Keratinocyte (primary cell): ENCODE measurements around the gene ARHGAP22. TPM values are rescaled to one million over a fixed set of nuclear protein-coding genes. Genes with fewer than 3 reads are reported as not detected.

ENCODE experiments used
- DNase-seq: peaks from one replicate; pipeline ENCODE4 v3.0.0-alpha.2; 2011; ENCODE audit warnings: low read depth, missing footprints, low spot score
- FAIRE-seq: peaks from 2 replicates; lab custom pipeline; 2011; peaks lifted over from hg19 to GRCh38; lab: Jason Lieb, UNC
- H2AFZ ChIP-seq: 2 replicates; pipeline ENCODE4 v1.6.0; 2012; ENCODE audit warnings: low read length, control low read depth, inconsistent platforms; ENCODE audit not compliant: control insufficient read depth
- H3K27ac ChIP-seq: 2 replicates; pipeline ENCODE4 v1.5.1; 2011; ENCODE audit warnings: low read length; ENCODE audit not compliant: control insufficient read depth, insufficient read depth
- H3K27me3 ChIP-seq: 3 replicates; pipeline ENCODE4 v1.6.0; 2011; ENCODE audit warnings: low read length; ENCODE audit not compliant: control insufficient read depth, insufficient read depth; ENCODE audit errors: extremely low read depth
- H3K36me3 ChIP-seq, 2 experiments: 2 replicates in 1 of 2; 3 replicates in 1 of 2; pipeline ENCODE4 v1.5.1; 2011; ENCODE audit warnings: low read length in 2 of 2, mild to moderate bottlenecking in 1 of 2; ENCODE audit not compliant: control insufficient read depth in 2 of 2, insufficient read depth in 2 of 2; ENCODE audit errors: extremely low read depth in 1 of 2
- H3K4me1 ChIP-seq: 3 replicates; pipeline ENCODE4 v1.5.1; 2011; ENCODE audit warnings: low read length; ENCODE audit not compliant: control insufficient read depth, insufficient read depth; ENCODE audit errors: extremely low read depth
- H3K4me2 ChIP-seq: 3 replicates; pipeline ENCODE4 v1.6.0; 2011; ENCODE audit warnings: low read depth, low read length; ENCODE audit not compliant: control insufficient read depth, insufficient read depth; ENCODE audit errors: extremely low read depth
- H3K4me3 ChIP-seq, 3 experiments: fragments of 200-600 bp in 1 of 3; sonication (generic) in 1 of 3; 2 replicates in 2 of 3; 3 replicates in 1 of 3; pipeline ENCODE4 v1.5.1; 2011 to 2016; ENCODE audit warnings: low read length in 3 of 3, mild to moderate bottlenecking in 3 of 3, control low read depth in 2 of 3, inconsistent platforms in 1 of 3, low read depth in 1 of 3, mixed read lengths in 1 of 3, mixed run types in 1 of 3, moderate library complexity in 1 of 3; ENCODE audit not compliant: control insufficient read depth in 2 of 3, insufficient read depth in 2 of 3; ENCODE audit errors: extremely low read depth in 1 of 3
- H3K79me2 ChIP-seq: 2 replicates; pipeline ENCODE4 v1.6.0; 2012; ENCODE audit warnings: low read length; ENCODE audit not compliant: control insufficient read depth, insufficient read depth
- H3K9ac ChIP-seq: 3 replicates; pipeline ENCODE4 v1.6.0; 2011; ENCODE audit warnings: low read length; ENCODE audit not compliant: control insufficient read depth, insufficient read depth; ENCODE audit errors: extremely low read depth
- H3K9me1 ChIP-seq: 3 replicates; pipeline ENCODE4 v1.6.0; 2011; ENCODE audit warnings: low read length; ENCODE audit not compliant: control insufficient read depth, insufficient read depth; ENCODE audit errors: extremely low read depth
- H3K9me3 ChIP-seq: 2 replicates; pipeline ENCODE4 v1.5.1; 2012; ENCODE audit warnings: low read depth, low read length; ENCODE audit not compliant: control insufficient read depth
- H4K20me1 ChIP-seq: 3 replicates; pipeline ENCODE4 v1.6.0; 2011; ENCODE audit warnings: low read length; ENCODE audit not compliant: control insufficient read depth, insufficient read depth; ENCODE audit errors: extremely low read depth
- CTCF ChIP-seq, 3 experiments: IDR thresholded peaks in 1 of 3; conservative IDR thresholded peaks in 1 of 3; optimal IDR thresholded peaks in 1 of 3; 2 replicates in 2 of 3; 3 replicates in 1 of 3; pipeline versions ENCODE3 to v1.5.1; 2011; ENCODE audit warnings: low read length in 3 of 3, mild to moderate bottlenecking in 3 of 3, moderate library complexity in 2 of 3, control low read depth in 1 of 3, inconsistent platforms in 1 of 3; ENCODE audit not compliant: insufficient read depth in 2 of 3; ENCODE audit errors: extremely low read depth in 1 of 3
- EZH2 ChIP-seq: IDR thresholded peaks from one replicate; pipeline ENCODE4 v1.6.1; 2012; ENCODE audit warnings: inconsistent platforms, mild to moderate bottlenecking, low read length, moderate library complexity
- dilution Hi-C: fragments of 300-500 bp; cut with MboI; formaldehyde crosslinking; loops from one replicate; pipeline ENCODE4 v1.7.0; 2020; ENCODE audit warnings: low sequenced_read_pairs; ENCODE audit not compliant: extremely low pct_ligation_motif_present
- polyA plus RNA-seq, 5 experiments: library from polyadenylated mRNA; depleted of rRNA in 3 of 5; stranded (reverse) in 3 of 5; stranded (forward) in 1 of 5; unstranded in 1 of 5; fragments of >200 nt; gene quantifications; 1 replicate in 1 of 5; 2 replicates in 3 of 5; 3 replicates in 1 of 5; pipeline versions ENCODE4 v1.2.1 to v1.2.3, GENCODE V29; 2011 to 2012; ENCODE audit warnings: missing spikeins in 2 of 5, low read depth in 1 of 5, low replicate concordance in 1 of 5

ARHGAP22 gene
- polyA plus RNA-seq, 1 donor (not counting 4 experiments of a cell fraction or from before 2014, with no cell fraction given): 4.9 TPM

DNA sequence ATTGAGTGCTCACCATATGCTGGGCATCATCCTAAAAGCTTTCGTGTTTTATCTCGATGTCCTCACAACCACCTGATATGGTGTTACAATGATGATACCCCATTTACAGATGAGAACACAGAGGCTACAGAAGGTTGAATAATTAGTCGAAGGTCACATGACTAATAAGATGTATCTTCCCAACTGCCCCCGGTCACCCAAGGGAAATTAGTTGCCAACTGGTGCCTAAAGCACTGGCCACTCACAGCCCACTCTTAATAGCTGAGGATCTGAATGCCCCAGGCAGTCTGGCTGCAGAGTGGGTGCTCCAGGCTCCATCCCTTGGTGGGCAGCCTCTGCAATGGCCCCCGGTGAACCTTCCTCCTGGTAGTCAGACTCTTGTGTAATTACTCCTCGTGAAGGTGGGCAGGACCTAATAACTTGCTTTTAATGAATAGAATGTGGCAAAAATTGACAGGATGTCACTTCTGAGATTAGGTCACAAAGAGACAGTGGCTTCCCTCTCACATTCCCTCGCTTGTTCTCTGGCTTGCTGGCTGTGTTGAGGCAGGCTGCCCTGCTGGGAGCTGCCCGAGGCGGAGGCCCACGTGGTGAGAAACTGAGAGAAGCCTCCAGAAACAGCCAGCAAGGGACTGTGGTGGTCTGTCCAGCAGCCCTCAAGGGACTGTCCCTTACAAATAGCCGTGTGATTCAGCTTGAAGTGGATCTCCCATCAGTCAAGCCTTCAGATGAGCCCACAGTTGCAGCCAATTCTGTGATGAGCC, 109.4 kb downstream of the ARHGAP22 start:
- H3K36me3 ChIP-seq: no peaks in the 10 kb centered on the region
- H3K4me1 ChIP-seq: peaks cover 33% of the 10 kb centered on the region
- no peaks in the 10 kb centered on the region for H3K9me1 ChIP-seq
- DNase-seq: no peak
- H3K4me3 ChIP-seq: no peak overlapping the region
- H3K79me2 ChIP-seq: no peaks in the 10 kb centered on the region
- no peaks in the 10 kb centered on the region for H3K9me3 ChIP-seq
- no peak overlapping the region for H2AFZ ChIP-seq
- dilution Hi-C loops: no loop called here
- H3K27me3 ChIP-seq: no peaks in the 10 kb centered on the region
- H3K27ac ChIP-seq: no peak overlapping the region
- H4K20me1 ChIP-seq: no peaks in the 10 kb centered on the region
- H3K4me2 ChIP-seq: no peak overlapping the region
- no peak for TF ChIP-seq CTCF (optimal IDR thresholded peaks at IDR 0.05 in 1 of 3, IDR thresholded peaks at IDR 0.05 in 1 of 3, conservative IDR thresholded peaks at IDR 0.05 in 1 of 3; ENCODE audit: extremely low read depth in 1 of 3, insufficient read depth in 2 of 3, low read length in 3 of 3)
- no peak for TF ChIP-seq EZH2
- FAIRE-seq: no peak
- no peak overlapping the region for H3K9ac ChIP-seq

DNA sequence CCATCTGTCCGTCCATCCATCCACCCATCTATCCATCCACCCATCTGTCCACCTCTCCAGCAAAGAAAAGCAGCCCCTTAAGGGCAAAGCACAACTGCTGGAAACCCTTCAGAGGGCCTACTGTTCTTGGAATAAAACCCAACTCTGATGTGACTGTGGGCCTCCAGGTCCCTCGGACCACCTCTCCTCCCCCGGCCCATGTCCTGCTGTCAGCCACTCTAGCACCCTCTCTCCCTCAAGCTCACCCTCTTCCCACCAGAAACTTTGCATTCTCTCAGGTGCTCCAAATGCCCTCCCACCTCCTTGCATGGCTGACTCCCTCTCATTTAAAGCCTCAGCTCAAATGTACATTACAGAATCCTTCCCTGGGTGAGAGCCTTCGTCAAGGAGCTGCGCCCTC, 110.3 kb downstream of the ARHGAP22 start:
- Histone ChIP-seq H3K4me1 (peaks cover 33% of the 10 kb centered on the region), H2AFZ (no peak overlapping the region), H3K9me1 (no peaks in the 10 kb centered on the region), H3K4me3 (no peak overlapping the region), H3K9me3 (no peaks in the 10 kb centered on the region), H3K27me3 (no peaks in the 10 kb centered on the region), H4K20me1 (no peaks in the 10 kb centered on the region), H3K4me2 (no peak overlapping the region), H3K27ac (no peak overlapping the region), H3K79me2 (no peaks in the 10 kb centered on the region), H3K36me3 (no peaks in the 10 kb centered on the region), H3K9ac (no peak overlapping the region)
- FAIRE-seq (no peak), DNase-seq (no peak)
- TF ChIP-seq CTCF (optimal IDR thresholded peaks at IDR 0.05 in 1 of 3, IDR thresholded peaks at IDR 0.05 in 1 of 3, conservative IDR thresholded peaks at IDR 0.05 in 1 of 3; ENCODE audit: extremely low read depth in 1 of 3, insufficient read depth in 2 of 3, low read length in 3 of 3) (no peak), EZH2 (no peak)
- dilution Hi-C loops: no loop called here
